ENCODE measurements around the gene CD247.

Gene CD247

DNA sequence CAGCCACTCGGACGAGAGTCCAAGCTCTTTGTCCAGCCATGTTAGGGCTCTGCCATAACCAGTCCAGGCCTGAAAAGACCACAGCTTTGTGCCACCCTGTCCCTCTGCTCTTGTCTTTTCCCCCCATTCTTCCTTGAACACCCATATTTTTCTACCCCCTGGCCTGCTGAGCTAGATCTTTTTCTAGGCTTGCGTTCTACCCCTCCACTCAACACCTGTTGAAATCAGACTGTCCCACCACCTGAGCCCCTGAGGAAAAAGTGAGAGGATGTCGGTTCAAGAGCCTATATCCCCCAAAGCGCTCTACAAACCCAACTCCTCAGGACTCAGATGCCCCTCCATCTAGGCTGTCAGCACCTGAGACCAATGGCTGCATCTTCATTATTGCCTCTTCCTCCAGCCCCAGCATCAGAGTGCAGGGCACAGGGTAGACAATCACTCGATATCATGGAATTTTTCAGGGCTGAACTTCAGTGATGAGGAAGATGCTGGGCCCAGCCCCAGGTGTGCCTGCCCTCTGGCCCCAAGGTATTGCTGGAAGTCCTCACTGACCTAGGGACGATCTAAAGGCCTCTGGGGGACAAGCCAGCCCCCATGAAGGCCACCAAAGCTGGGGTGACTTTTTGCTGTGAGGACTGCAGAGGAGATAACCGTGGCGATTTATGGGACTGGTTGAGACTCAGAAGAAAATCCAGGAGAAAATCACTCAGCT is 75.3 kb downstream of the CD247 start:
- DNase-seq (ENCODE audit: low read depth, low spot score) = no peak
- no peak overlapping the region for H3K27ac ChIP-seq

DNA sequence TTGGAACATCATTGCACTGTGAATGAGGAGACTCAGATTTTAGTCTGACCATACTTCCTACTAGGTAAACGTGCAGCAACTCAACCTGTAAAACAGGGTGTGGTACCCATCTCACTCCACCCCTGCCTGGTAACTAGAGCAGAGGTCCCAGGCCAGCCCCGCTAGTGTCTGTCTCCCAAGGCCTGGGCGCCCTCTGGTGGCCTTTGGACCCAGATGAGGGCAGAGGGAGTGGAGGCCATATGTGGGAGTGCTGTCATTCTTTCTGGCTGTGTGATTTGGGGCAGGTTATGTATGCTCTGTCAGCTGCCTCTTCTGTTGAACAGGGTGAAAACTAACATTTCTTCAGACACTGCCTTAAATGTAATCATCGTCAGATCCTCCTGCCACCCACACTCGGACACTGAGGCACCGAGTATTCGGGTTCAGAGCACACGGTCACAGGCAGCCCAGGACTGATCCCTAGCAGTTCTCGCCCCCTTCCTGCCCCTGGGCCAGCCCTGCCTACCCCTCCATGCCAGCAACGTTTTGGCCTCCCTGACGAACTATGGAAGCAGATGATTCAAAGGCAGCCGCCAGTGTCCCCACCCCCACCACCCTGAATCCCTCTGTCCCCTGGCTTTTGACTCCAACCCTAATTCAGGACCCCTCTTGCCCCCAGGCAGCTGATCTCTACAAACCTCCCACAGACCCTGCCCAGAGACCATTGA is 76.0 kb downstream of the CD247 start:
- H3K27ac ChIP-seq = no peak overlapping the region
- DNase-seq (ENCODE audit: low read depth, low spot score) = peak; percentile 39

DNA sequence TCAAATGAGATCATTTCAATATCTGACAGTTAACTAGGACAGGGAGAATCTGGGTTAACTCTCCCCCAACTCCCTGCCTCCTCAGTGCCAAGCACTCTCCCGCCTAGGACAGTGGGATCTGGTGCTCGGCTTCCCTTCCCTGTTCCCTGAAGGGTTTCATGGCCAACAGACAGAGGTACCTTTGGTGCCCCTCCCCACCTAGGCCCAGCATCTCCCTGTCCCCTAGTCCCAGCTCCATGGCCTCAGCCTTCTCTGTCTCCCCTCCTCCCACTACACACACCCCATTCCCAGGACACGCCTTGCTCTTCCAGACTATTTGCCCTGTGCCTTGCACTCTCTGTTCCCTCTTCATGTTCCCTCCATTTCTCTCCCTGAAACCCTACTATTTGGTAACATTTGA is 77.1 kb downstream of the CD247 start:
- DNase-seq (ENCODE audit: low read depth, low spot score) = no peak
- no peak overlapping the region for H3K27ac ChIP-seq

DNA sequence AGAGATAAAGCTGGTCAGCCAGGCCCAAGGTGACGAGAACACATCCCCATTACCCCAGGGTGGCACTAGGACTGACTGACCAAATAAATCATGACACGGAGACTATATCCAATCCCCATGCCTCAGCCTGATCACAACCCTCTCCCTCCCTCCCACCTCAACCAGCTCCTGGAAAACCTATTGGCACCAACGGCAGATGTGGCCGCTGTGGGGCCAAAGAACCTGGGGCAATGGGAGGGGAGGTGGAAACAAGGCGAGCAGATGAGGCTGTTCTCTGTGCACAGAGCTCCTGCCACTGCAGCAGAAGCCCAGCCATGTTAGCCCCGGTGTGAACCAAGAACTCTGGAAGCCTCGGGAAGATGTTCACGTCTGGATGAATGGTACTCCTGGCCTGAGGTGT is 77.6 kb downstream of the CD247 start:
- H3K27ac ChIP-seq = no peak overlapping the region
- DNase-seq (ENCODE audit: low read depth, low spot score) = no peak

DNA sequence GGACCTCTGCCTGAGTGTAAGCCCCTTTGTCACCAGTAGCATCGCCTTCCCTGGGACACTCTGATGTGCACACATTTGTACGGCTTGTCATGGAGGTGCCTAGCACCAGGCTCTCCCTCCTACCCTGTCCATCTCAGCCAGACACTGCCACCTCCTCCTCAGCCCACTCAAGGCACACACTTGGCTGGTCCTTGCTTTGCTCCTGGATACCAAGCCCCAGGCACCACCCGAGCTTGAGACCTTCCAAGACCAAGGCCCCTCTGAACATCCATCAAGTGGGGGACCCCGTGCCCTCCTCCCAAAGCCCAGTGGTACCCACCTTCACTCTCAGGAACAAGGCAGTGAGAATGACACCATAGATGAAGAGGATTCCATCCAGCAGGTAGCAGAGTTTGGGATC is 78.0 kb downstream of the CD247 start:
- no peak overlapping the region for H3K27ac ChIP-seq
- no peak for DNase-seq (ENCODE audit: low read depth, low spot score)

DNA sequence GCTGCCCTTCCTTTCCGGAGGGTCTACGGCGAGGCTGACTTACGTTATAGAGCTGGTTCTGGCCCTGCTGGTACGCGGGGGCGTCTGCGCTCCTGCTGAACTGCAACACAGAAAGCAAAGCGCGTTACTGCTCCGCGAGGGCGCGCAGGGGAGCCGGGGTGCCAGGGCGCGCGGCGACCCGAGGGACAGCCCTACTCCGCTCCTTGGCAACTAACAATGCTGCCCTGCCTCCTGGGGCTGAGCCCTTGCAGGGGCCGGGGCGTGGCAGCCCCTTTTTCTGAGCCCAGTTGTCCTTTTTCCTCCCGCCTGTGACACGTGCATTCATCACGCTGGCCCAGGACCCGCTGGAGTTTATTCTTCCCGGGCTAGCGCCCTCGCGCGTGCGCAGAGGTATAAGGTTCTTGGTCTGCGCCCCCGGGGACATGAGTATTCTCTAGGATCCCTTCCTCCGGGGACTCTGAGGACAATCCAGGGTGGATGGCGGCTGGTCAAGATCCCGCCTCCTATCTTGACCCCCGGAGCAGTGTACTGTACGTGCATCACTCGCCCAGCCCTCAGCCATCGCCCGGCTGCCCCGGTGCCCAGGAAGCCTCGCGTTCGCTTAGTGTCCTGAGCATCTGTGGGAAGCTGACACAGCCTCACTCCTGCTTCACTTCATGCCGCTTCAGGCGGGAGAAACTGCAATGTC is 78.9 kb downstream of the CD247 start:
- no peak for DNase-seq (ENCODE audit: low read depth, low spot score)
- H3K27ac ChIP-seq = no peak overlapping the region

DNA sequence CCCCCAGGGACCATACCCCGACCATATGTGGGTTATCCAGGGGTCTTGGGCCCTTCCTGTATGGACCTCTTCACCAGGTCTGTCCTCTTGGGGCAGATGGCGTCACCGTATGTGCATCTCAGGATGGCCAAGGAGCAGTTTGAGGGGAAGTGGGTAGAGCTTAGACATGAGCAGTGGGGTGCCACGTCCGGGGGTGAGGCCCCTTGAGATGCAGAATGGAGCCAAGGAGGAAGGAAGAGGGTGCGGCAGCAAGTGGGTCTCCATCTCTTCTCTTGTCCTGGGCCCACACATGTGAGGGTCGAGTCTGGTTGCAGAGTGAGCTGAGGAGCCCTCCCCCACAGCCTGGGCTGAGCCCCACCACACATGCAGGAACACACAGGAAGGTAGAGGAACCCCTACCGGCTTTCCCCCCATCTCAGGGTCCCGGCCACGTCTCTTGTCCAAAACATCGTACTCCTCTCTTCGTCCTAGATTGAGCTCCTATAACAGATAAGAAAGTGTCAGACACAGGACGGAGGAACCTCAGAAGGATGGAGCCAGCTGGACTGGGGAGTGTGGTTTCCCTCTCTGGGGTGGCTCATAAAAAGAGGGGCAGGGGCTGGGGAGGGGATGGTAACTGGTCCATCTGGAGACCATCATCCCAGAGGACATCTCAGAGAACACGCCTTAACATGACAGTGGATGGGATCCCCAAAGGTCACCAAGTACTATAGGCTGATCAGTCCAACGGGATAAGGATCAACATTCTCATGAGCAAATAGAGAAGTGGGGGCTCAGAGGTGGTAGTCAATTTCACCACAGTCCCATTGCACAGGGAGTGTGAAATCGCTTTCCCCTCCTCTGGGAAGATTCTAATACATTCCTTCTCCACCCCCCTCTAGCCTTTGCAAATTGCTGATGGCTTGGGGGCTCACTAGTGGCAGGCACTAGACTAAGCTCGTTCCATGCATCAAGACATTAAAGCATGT is 79.9 kb downstream of the CD247 start:
- DNase-seq (ENCODE audit: low read depth, low spot score) = no peak
- no peak overlapping the region for H3K27ac ChIP-seq

DNA sequence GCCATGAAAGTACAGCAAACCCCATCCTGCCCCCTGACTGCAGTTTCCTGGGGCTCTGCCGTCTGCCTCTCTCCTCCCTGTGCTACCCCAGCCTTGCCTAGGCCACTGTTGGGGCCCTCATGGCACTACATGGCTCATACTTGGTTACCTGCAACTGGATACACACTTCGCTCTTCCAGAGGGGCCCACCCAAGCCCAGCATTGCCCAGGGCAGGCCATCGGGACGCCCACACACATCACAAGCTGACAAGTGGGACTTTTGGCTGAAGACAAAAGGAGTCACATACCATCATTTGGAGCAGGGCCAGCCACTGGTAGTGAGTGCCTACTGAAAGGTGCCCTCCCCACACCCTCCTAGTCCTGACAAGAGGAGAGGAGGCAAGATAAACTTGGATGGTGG is 82.8 kb downstream of the CD247 start:
- DNase-seq (ENCODE audit: low read depth, low spot score) = no peak
- H3K27ac ChIP-seq = no peak overlapping the region

DNA sequence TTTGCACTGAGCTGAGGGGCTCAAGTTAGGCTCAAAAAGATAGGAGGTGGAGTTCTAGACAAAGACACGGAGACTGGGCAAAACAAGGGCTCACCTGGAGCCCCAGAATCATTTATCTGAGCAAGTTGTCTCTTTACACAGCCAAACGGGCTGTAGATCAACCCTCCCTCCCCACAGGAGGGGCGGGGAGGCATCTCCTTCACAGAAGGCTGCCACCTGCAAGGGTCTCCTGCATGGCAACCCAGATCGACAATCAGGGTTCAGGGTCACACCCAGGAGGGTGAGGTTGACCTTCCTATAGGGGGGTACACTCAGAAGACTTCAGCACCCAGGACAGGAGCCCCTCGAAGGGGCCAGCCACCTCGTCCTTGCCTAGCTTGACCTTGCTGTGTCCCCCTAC is 84.0 kb downstream of the CD247 start:
- no peak for DNase-seq (ENCODE audit: low read depth, low spot score)
- no peak overlapping the region for H3K27ac ChIP-seq

DNA sequence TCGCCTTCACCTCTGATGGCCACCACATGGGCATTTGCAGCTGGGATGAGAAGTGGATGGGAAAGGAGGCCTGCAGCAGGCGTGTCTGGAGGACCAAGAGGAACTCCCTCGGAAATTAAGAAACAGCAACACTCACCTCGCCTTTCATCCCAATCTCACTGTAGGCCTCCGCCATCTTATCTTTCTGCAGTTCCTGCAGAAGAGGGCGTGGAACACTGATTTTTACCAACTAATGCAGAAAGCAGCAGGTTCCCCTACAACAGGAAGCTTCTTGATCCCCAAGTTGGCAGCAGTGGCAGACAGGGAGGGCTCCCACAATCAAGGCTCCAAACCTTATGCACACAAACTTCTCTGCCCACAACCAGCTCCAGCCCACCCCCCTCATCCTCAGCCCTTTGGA is 84.4 kb downstream of the CD247 start:
- DNase-seq (ENCODE audit: low read depth, low spot score) = no peak

DNA sequence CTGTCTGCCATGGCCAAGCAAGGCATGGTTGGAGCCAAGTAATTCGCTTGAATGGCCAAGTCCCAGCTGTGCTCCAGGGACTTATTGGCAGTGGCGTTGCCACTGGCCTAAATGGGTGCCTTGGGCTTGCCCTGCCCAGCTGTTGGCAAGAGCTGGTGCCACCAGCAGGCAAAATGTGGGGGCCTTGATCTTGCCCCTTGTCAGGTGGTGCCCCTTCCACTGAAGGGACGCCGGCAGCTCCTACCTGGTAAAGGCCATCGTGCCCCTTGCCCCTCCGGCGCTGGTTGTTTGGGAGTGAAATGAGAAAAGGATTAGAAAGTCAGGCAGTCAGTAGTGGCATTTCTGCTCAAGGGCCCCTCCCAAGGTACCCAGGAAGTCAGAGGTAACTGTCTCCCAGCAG is 85.5 kb downstream of the CD247 start:
- H3K27ac ChIP-seq = no peak overlapping the region
- no peak for DNase-seq (ENCODE audit: low read depth, low spot score)

More for the DNA sequence above, 84.4 kb downstream of the CD247 start:
- no peak overlapping the region for H3K27ac ChIP-seq

DNA sequence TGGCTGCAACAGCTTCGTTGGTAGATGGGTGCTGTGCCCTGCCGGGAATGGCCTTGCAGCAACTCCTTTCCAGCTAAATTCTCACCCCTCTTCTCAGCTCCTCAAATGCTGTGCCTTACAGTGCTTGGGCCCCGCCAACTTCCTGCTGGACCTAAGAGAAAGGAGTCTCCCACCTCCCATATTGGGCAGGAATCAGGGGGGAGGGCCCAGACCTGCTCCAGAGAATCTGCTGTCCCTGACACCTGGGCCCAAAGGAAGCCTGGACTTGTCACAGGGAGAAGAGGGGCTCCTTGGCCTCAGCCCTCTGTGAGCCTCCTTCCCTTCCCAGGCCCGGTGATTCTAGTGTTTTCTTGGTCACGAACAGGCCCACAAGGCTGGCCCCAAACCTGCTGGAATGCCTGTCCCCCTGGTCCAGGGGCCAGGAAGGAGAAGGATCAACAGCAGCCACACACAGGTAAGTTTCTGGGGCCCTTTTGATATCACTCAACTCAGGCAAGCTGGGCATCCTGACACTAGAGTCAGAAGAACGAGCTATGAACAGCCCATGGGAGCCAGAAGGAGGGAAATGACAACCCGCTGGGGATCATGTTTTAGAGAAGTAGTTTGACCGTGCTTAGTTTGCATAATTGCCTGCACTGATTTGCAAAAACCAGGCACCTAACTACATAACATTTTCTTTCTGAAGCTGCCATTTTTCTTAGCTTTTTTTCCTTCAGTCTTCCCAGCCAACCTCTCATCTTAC is 86.2 kb downstream of the CD247 start:
- DNase-seq (ENCODE audit: low read depth, low spot score) = no peak
- no peak overlapping the region for H3K27ac ChIP-seq

DNA sequence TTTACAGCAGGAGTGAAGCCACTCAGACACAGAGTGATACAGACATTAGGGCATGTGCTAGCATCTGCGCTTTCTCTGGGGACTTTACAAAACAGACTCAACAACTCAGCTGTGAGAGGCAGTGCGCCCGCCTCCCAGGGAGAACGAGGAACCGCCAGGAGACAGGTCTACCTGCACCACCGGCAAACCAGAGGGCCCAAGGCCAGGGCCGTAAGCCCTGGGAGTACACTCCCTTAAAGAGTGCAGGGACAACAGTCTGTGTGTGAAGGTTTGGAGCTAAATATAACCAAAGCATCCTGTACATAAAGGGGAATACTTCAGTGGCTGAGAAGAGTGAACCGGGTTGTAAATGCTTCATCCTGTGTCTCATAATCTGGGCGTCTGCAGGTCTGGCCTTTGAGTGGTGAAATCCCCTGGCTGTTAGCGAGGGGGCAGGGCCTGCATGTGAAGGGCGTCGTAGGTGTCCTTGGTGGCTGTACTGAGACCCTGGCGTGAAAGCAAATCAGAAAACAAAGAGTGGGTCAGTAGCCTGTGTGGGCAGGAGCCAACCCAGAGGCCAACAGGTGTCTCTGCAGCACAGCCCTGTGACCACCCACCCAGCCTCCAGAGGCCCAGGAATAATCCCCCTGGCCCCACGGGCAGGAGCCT is 86.9 kb downstream of the CD247 start:
- no peak for DNase-seq (ENCODE audit: low read depth, low spot score)
- no peak overlapping the region for H3K27ac ChIP-seq

DNA sequence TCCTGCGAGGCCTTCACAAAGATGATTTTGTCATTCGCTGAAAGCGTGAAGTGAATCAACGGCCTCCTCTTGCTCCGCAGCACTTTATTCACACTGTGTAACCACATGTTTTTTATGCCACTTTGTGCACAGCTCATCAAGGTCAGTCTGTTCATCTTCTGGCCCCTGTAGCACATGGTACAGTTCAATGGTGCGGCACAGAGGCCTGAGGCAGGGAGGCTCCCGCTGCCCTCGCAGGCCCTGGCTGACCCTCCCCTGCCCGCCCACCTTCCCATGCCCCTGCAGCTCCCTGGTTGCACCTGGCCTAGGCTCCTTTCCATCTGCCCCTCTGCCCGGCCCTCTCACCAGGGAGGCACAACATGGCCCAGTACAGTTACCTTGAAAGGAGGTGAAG is 87.5 kb downstream of the CD247 start:
- no peak overlapping the region for H3K27ac ChIP-seq
- no peak for DNase-seq (ENCODE audit: low read depth, low spot score)

DNA sequence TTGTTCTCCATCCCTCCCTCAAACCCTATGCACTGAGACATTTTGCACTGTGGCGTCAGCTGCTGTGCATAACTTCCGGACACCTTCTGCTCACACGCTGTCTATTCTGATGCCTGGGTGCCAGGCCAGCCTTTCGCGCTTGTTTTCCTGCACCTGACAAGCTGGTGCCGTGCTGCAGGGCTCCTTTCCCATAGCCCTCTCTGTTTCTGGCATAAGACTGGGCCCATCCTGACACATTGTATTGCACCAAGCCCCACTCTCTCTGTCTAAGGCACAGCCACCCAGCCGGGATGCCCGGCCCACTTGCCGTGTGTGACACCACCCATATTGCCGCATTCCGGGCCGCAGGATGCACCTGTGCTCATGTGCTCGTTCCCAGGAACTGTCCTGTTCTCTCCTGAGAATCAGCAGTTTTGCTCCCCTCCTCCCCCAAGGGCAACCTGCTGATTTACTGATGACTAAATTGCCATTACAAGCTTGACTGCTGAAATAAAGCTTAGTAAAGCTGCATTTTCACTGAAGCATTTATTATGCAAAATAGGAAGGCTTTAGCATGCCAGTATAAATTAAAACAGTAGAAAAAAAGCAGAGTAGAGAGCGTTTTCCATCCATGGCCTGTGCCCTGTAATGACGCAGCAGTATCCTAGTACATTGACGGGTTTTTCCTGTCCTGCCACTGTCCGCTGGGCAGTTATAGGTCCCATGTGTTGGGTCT is 88.0 kb downstream of the CD247 start:
- H3K27ac ChIP-seq = no peak overlapping the region
- no peak for DNase-seq (ENCODE audit: low read depth, low spot score)

DNA sequence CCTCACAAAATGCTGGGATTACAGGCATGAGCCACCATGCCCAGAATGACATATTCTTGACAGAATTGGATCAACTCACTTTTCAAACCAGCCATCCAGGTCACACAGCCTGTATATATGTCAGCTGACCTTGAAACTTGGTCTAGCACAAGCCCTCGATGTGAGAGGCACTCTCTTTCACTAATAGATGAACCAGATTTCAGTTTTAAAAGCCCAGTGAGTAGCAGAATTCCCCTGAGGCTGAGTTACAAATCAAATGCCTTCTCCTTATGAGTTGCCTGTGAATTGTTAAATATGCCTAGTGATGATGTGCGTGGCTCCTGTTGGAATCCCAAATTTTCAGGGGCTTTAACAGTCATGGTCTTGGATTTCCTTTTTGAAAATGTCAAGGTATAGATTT is 88.7 kb downstream of the CD247 start:
- no peak overlapping the region for H3K27ac ChIP-seq
- DNase-seq (ENCODE audit: low read depth, low spot score) = no peak

DNA sequence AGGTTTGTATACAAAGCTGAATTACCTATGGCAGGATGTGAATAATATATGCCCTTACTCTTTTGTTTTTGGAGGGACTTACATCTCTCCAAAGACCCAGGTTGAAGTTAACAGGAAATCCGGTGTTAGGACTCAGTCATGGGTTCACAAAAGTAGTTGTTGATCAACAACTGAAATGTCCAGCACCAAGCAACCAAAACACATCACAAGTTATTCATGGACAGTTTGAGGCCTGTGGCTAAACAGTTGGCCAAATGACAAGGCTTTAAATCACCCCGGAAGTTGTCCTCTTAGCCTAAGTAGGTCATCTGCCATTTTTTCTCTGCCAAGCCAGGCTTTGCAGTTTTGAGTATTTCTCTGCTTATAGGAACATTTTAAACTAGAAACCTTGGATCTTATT is 89.9 kb downstream of the CD247 start:
- H3K27ac ChIP-seq = no peak overlapping the region
- no peak for DNase-seq (ENCODE audit: low read depth, low spot score)

DNA sequence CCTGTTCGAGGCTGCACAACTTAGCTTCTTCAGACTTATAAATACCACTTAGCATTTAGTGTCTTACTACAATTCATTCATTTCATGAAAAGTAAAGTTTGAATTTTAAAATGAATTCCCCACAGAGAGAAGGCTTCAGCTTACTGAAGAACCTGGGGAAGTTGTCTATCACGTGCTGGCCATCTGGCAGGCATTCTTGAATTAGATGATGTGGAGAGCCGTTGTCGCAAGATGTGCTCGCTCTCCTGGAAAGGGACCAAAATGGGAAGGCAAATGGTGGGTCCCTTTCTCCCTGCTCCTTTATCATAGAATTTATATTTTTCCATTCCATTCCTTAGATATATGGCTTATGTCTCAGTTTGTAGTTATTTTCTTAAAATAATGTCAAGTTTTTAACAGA is 90.5 kb downstream of the CD247 start:
- no peak for DNase-seq (ENCODE audit: low read depth, low spot score)
- H3K27ac ChIP-seq = no peak overlapping the region

DNA sequence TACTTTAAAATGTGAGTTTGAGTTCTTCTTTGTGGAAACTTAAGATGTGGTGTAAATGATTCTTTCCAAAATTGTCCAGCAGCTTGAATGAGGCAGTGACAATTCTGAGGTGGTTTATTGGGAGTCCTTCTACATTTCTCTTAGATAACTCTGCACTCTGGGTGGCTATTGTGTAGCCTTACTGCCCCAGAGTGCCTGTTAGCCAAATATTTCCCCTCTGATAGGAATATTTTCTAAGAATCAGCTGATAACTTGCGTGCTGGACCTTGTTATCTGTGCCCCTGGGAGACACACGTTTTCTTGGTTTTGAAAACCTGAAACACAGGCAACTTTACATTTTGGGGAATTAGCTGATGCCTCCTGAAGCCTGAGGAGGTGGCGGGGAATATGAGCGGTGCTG is 91.6 kb downstream of the CD247 start:
- no peak overlapping the region for H3K27ac ChIP-seq
- DNase-seq (ENCODE audit: low read depth, low spot score) = no peak

Data from epithelial cell of prostate (primary cell).